ENCODE measurements around the gene SLC35G6.
"Not testable (repeated sequence)": the region's sequence is repeated elsewhere in the genome, so short reads cannot be mapped to it uniquely, and the experiment has no call there.

SLC35G6 gene

DNA sequence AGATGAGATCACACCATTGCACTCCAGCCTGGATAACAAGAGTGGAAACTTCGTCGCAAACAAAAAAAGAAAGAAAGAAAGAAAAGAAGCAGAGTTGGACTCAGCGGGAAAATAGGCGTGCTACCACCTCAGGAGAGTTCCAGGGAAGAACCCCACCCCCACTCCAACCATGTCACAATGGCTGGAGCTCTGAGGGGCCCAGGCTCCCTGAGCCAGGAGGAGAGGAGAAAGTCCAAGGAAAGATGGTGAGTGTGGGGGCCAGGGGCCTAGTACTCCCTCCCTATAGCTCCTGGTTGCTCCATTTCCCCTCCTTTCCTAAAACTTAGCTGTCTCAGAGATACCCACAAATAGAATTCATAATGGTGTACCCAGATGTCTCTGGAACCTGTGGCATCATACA, at the start of gene SLC35G6:
Gene SLC35G6 (plus strand): TSS at position 172 of the 400 bp plus-strand sequence. CDS start 71 bp downstream, at position 243.
- H3K4me3 ChIP-seq (ENCODE audit: low read depth, low read length); DNase-seq (ENCODE audit: low read depth): not testable (repeated sequence)

DNA sequence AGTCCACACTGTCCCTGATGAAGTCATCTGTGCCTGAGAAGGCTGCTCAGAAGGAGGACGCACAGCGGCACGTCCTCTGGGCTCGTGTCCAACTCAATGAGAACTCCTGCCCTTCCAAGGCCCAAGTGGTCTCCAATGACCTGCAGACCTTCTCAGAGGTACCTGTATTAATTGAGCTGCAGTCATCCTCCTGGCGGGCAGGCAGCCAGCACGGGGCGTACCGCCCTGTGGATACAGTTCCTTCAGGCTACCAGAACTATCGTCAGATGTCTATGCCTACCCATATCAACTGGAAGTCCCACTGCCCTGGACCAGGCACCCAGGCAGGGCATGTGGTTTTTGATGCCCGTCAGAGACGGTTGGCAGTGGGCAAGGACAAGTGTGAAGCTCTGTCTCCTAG, 49.0 kb upstream of the SLC35G6 start:
- DNase-seq (ENCODE audit: low read depth) = no peak
- TF ChIP-seq, protein P1, sequence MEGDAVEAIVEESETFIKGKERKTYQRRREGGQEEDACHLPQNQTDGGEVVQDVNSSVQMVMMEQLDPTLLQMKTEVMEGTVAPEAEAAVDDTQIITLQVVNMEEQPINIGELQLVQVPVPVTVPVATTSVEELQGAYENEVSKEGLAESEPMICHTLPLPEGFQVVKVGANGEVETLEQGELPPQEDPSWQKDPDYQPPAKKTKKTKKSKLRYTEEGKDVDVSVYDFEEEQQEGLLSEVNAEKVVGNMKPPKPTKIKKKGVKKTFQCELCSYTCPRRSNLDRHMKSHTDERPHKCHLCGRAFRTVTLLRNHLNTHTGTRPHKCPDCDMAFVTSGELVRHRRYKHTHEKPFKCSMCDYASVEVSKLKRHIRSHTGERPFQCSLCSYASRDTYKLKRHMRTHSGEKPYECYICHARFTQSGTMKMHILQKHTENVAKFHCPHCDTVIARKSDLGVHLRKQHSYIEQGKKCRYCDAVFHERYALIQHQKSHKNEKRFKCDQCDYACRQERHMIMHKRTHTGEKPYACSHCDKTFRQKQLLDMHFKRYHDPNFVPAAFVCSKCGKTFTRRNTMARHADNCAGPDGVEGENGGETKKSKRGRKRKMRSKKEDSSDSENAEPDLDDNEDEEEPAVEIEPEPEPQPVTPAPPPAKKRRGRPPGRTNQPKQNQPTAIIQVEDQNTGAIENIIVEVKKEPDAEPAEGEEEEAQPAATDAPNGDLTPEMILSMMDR (conservative IDR thresholded peaks at IDR 0.05; ENCODE audit: low read depth, low read length) = no peak
- H3K4me3 ChIP-seq (ENCODE audit: low read depth, low read length) = no peak overlapping the region

DNA sequence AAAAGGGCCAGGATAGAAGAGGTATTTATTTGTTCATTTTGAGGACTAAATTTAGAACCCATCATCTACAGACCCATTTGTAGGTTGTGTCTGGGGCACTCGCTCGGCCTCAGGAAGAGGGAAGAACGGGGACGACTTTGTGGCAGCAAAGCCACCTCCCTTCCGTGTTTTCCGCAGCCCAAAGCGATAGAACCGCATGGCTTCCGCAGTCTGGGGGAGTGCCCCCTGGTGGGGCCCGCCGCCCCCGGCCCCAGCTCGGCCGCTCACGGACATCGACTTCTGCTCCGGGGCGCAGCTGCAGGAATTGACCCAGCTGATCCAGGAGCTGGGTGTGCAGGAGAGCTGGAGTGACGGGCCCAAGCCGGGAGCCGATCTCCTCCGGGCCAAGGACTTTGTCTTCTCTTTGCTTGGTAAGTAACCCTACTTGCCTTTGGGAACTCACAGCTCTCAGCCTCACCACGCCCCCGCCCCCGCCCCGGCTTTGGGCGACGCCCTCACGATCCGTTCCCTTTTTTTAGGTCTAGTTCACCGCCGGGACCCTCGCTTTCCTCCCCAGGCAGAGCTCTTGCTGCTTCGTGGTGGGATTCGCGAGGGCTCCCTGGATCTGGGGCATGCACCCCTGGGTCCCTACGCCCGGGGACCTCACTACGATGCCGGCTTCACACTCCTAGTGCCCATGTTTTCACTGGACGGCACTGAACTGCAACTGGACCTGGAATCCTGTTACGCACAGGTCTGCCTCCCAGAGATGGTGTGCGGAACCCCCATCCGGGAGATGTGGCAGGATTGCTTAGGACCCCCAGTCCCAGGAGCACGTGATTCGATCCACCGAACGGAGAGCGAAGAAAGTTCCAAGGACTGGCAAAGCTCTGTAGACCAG, 45.3 kb upstream of the SLC35G6 start:
- TF ChIP-seq, protein P1 (conservative IDR thresholded peaks at IDR 0.05; ENCODE audit: low read depth, low read length) = no peak
- peak overlapping the region; percentile 58 for H3K4me3 ChIP-seq (ENCODE audit: low read depth, low read length)
- DNase-seq (ENCODE audit: low read depth) = no peak

DNA sequence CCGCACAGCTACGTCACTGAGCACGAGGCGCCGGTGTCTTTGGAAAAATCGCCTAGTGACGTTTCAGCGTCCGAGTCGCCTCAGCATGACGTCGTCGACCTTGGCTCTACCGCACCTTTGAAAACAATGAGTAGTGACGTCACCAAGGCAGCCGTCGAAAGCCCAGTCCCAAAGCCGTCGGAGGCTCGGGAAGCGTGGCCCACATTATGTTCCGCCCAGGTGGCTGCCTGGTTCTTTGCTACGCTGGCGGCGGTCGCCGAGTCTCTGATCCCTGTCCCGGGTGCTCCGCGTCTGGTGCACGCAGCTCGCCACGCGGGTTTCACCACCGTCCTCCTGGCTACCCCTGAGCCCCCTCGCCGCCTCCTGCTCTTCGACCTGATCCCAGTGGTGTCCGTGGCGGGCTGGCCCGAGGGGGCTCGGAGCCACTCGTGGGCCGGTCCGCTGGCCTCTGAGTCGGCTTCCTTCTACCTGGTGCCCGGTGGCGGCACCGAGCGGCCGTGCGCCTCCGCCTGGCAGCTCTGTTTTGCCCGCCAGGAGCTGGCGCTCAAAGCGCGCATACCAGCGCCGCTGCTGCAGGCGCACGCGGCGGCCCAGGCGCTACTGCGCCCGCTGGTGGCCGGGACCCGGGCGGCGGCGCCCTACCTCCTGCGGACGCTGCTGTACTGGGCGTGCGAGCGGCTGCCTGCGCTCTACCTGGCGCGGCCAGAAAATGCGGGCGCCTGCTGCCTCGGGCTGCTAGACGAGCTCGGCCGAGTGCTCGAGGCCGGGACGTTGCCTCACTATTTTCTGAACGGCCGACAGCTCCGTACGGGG, 44.5 kb upstream of the SLC35G6 start:
- DNase-seq (ENCODE audit: low read depth) = peak; percentile 72

DNA sequence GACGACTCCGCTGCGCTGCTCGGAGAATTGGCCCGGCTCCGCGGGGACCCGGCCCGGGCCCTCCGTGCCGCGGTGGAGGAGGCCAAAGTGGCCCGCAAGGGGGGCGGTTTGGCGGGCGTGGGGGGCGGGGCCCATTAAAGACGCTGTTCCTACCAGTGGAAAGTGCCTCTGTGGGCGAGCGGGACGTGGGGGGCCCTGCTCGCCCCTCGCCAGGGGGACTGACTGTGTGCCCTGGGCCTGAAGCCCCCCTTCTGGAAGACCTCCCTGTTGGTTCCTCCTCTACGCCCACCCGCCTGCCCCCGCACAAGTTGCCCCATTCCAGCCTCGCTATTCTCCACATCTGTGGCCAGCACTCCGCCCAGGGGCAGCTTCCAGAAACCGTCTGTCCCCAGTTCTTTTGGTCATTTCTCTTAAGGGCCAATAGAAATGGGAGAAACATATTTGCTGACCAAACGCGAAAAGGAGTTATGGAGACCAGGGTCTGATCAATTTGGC, 43.8 kb upstream of the SLC35G6 start:
- no peak for DNase-seq (ENCODE audit: low read depth)
- H3K4me3 ChIP-seq (ENCODE audit: low read depth, low read length) = peak overlapping the region; percentile 42
- TF ChIP-seq, protein P1 (conservative IDR thresholded peaks at IDR 0.05; ENCODE audit: low read depth, low read length) = no peak

More for the DNA sequence above, 44.5 kb upstream of the SLC35G6 start:
- TF ChIP-seq, protein P1 (conservative IDR thresholded peaks at IDR 0.05; ENCODE audit: low read depth, low read length) = peak; percentile 47
- H3K4me3 ChIP-seq (ENCODE audit: low read depth, low read length) = peak overlapping the region; percentile 39

DNA sequence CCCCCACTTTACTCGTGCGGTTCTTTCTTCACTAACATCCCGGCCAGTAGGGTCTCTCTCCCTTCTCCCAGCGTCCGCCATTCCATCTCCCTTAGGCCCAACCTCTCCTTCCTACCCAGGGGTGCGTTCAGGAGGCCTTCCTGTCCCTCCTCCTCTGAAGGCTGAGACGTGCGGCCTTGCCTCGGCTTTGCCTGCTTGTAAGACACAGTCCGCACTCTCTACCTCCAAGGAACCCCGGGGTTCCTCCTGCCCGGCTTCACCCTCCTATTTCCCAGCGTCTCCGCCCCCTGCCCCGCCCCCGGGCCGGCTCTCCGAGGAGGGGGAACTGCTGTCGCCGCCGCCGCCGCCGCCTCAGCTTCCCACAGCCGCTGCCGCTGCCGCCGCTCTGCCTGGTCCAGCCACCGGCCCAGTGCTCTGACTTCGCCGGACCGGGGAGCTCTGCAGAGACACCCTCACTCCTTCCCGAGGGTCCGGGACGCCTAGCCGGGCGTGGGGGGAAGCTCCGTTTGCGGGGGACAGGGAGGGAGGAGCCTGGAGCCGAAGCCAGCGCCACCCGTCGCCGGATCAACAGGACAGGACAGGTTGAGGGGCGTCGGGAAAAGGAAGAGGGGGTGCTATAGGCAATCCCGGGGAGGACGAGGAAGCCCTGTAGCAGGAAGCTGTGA, 43.2 kb upstream of the SLC35G6 start:
- H3K4me3 ChIP-seq (ENCODE audit: low read depth, low read length) = peak overlapping the region; percentile 42
- DNase-seq (ENCODE audit: low read depth) = no peak
- TF ChIP-seq, protein P1 (conservative IDR thresholded peaks at IDR 0.05; ENCODE audit: low read depth, low read length) = no peak

Measured in choroid plexus epithelial cell (primary cell).